T-helper 9 cell (primary cell): ENCODE data around the gene TACR1.
"Not testable (repeated sequence)": the region's sequence is repeated elsewhere in the genome, so short reads cannot be mapped to it uniquely, and the experiment has no call there.

Experiments used
- DNase-seq: peaks from one replicate; pipeline ENCODE4 v3.0.0-alpha.2; 2020
- total RNA-seq, 2 donors: gene quantifications; one replicate each; lab custom pipeline; 2026; lab: John Stamatoyannopoulos, UW

The TACR1 gene
- 0 reads per million in 2 donors for total RNA-seq

GRCh38 chr2:75199428-75200011 is at the start of gene TACR1:
Gene TACR1 (minus strand): TSS chr2:75199520. CDS start chr2:75198934, 586 bp downstream.
- peak; percentile 26 for DNase-seq

- not testable (repeated sequence) for DNase-seq
These were observed 49.3 kb upstream of the TACR1 start for GRCh38 chr2:75248581-75248980.

- no peak for DNase-seq
These were observed 47.3 kb upstream of the TACR1 start for GRCh38 chr2:75246441-75247167.

GRCh38 chr2:75243219-75243618 is 43.9 kb upstream of the TACR1 start:
- DNase-seq, result no peak

- no peak for DNase-seq
These were observed 42.4 kb upstream of the TACR1 start for GRCh38 chr2:75241696-75242095.

DNA sequence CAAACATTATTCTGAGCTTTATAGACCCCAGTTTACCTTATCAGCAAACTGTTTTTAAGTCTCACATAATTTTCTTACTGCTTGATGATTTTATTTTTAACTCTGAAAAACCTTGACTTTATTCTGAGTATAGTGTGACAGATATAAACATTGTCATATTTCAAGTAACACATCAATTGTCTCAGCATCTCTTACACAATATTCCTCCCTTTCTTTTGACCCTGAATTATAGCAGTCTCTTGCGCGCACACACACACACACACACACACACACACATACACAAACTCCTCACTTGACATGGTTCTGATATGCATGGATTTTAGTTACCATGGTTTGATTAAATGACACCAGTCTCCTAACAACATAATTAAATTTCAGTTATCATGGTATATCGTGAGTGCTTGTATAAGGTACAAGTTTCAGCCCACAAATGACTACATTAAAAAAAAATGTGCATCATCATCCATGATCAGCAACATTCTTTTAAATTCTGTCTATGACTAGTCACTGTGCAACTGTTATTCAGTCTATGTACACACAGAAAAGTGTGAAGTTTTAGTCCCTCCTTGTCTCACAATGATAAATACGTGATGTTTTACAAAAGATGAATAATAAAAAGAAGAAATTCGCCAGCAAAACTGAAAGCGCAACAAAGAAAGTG is 39.5 kb upstream of the TACR1 start:
- DNase-seq, result no peak

- DNase-seq, result no peak
These were observed 38.0 kb upstream of the TACR1 start for GRCh38 chr2:75237296-75237695.

GRCh38 chr2:75233965-75234364 is 34.6 kb upstream of the TACR1 start:
- no peak for DNase-seq

- no peak for DNase-seq
These were observed 27.3 kb upstream of the TACR1 start for GRCh38 chr2:75226617-75227016.

DNA sequence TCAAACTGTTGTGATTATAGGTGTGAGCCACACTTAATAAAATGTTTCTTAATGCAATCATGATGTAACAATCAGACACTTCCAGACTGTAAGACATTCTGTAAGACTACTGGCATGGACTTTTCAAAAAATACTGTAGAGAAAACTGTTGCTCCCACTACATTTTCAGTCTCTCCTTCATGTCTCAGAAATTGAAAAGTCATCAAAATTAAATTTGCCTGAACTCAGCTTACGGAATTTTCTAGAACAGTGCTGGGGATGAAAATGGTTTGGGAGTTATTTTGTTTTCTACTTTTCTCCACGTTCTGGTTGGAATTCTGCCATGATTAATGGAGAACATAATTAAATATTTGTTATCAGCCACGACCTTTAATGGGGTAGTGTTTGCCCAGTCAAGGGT is 26.8 kb upstream of the TACR1 start:
- DNase-seq, result no peak

DNA sequence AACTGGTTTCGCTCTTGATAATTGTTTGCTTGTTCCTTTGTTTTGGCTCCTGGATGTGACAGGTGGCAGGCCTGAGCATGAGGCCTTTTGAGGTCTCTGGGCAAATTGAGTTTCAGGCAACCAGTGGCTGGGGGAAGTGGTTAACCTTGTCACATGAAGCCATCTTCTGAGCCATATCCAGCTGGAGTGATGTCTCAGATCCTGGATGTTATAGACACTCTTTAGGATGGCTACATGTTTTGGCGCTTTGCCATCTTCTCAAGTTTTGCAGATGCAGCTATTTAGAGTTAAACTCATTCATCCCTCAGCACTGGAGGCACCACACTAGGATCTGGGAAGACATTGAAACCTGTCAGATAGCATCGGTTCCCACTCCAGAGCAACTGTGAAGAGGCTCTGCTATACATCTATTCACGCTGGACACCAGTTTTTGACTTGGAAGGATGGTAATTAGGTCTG is 25.3 kb upstream of the TACR1 start:
- DNase-seq, result no peak

DNA sequence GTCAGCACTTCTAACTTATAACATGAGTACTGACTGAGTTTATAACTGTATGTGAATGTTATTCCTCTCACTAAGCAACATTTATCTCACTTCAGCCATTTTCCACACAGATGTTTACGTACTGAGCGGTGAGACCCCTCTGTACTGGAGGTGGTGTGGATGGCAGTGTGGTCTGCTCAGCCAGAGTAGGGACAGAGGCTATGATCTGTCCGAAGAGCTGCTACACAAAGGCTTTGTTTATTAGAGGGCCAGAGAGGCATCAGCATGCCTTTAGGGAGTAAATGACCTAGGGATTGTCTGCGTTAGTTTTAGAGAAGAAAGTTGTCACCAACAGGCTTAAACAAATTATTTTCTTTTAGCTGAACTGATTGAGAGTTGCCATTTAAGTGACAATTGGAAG is 23.2 kb upstream of the TACR1 start:
- no peak for DNase-seq

DNA sequence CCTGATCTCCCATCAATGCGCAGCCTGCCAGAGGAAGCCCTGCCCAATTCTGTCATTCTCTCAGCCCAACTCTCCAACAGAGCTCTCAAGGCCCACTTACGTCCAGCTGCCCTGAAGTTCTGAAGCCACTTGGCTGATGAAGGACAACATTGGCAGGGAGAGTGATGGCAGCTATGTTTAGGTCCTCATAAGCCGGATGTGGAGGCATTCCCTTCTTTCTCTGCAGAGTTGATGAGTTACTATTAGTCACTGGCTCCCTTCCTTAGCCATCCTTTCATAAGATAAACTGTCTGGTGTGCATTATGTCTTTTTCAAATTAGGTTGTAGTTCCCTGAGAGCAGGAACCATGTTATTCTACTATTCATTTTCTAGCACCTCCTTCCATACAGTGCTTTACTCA is 22.5 kb upstream of the TACR1 start:
- no peak for DNase-seq

GRCh38 chr2:75219213-75219612 is 19.9 kb upstream of the TACR1 start:
- DNase-seq, result not testable (repeated sequence)

GRCh38 chr2:75211266-75211770 is 12.0 kb upstream of the TACR1 start:
- no peak for DNase-seq

GRCh38 chr2:75210409-75210808 is 11.1 kb upstream of the TACR1 start:
- no peak for DNase-seq

DNA sequence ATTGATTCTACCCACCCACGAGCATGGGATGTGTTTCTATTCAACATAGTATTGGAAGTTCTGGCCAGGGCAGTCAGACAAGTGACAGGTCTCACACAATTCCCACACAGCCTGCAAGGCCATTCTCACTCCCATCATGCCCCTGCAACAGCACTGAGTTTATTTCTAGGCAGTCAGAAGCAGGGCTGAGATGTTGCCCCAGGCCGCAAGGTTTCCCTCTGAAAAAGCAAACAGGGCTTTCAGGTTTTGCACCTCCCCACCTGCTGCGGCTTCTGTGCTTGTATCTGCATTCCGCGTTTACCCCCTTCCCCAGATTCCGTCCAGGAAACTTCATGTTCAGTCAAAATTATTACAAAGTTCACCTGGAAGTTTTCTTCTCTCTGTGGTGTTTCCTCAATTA is 9.4 kb upstream of the TACR1 start:
- no peak for DNase-seq

DNA sequence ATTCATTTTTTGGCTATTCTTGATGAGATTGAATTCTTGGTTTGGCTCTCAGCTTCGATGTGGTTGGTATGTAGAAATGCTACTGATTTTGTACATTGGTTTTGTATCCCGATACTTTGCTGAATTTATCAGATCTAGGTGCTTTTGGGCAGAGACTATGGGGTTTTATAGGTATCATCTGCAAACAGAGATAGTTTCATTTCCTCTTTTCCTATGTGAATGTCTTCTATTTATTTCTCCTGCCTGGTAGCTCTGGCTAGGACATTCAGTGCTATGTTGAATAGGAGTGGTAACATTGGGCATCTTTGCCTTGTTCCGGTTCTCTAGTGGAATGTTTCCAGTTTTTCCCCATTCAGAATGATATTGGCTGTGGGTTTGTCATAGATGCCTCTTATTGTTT is 5.5 kb upstream of the TACR1 start:
- no peak for DNase-seq

- DNase-seq, result no peak
These were observed 3.0 kb upstream of the TACR1 start for GRCh38 chr2:75202359-75202758.

DNA sequence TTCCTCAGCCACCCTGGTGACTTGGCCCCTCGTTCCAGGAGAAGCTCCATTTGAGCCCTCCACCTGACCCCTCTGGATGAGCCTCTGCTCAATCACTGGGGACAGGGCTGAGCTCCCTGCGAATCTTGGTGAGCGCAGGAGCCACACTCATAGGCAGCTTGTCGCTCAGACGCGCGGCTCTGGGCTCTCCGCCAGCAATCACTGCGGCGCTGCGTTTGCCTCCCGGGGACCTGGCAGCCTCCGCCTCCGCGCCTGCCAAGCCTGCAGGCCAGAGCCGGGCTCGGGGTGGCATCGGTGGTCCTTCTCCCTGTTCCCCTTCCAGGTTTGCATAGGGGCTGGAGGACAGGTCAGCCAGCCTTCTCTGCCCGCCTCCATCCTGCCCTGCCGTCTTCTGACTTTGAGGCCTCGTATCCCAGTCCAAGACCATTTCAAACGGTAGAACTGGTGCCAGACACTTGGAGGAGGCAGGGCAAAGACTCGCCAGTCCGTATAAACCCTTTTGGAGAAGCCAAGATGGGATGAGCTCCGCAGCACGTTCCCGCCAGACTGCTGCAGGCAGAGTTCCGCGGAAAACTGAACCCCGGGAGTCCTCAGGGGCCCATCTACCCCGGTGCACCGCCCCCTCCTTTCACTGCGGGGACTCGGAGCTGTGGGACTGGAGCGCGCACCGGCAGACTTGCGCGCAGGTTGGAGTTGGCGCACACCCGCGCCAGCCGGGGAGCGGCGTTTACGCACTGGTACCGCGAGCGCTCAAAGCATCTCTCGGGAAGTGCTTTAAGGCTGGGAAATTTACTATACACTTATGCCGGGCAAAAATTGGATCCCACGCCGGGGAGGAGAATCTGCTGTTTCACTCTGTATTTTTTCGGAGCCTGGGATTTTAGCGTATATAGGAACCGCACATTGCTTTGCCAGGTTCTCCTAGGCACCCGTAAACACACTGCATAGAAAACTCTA is 1.1 kb upstream of the TACR1 start:
- DNase-seq, result no peak

- no peak for DNase-seq
These were observed 4.1 kb downstream of the TACR1 start for GRCh38 chr2:75195076-75195691.
